NCI-H345 treated with DMSO at 0.1 percent for 48 hours (cell line): ENCODE measurements around the gene AGO1.
"Not testable (repeated sequence)": the region's sequence is repeated elsewhere in the genome, so short reads cannot be mapped to it uniquely, and the experiment has no call there.

Experiments
- DNase-seq: peaks from one replicate; lab custom pipeline; 2025; ENCODE audit not compliant: unreplicated experiment; lab: John Stamatoyannopoulos, UW

AGO1 gene

GRCh38 chr1:35869245-35869950 is 13.6 kb upstream of the AGO1 start:
- not testable (repeated sequence) for DNase-seq

DNA sequence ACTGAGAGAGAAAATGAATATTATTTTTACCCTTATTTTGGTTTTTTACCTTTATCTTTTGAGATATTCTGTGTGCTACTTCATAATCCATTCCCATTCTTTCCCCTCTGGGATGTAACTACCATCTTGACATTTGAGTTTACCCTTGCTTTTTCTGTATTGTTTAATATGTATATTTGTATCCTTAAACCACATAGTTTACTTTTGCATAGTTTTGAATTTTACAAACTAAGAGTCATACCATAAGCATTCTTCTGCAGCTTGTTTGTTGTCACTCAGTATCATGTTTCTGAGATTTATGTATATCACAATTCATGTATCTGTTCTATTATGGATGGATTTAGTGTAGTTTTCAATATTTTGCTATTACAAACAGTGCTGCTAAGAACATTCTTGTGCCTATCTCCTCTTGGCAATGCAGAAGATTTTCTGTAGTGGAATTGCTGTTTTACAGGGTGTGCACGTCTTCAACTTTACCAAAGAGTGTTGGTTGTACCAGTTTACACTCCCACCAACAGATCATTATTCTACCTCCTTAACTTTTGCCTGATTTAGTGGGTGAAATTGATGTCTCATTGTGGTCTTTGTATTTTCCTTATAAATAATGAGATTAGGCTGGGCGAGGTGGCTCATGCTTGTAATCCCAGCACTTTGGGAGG is 12.2 kb upstream of the AGO1 start:
- no peak for DNase-seq

- DNase-seq, result no peak
These were observed 9.7 kb upstream of the AGO1 start for GRCh38 chr1:35873243-35873750.

DNA sequence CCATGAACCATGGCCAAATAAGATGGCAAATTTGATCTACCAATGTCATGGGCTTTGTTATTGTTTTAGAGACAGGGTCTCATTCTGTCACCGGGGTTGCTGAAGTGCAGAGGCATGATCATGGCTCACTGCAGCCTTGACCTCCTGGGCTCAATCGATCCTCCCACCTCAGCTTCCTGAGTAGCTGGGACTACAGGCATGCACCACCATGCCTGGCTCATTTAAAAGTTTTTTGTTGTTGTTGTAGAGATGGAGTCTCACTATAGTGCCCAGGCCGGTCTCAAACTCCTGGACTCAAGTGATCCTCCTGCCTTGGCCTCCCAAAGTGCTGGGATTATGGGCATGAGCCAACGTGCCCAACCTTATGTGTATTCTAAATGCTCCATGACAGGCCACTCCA is 8.9 kb upstream of the AGO1 start:
- not testable (repeated sequence) for DNase-seq

DNA sequence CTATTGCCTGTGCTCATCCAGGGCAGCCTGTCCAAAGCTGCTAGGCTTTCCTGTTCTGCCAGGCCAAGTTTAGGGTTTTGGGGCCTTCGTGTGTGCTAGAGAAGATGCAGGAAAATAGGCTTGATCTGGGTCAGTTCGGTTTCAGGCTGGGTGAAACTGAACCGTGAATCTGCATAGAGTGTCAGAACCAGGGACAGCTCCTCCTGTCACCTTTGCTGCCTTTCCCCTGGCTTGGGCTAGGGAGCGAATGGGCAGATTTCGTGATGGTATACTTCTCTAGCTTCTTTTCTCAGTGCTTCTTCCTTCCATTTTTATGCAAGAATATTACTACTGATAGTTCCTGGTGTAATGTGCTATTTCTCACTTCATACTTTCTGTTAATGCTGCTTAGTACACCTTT is 6.0 kb upstream of the AGO1 start:
- DNase-seq, result no peak

DNA sequence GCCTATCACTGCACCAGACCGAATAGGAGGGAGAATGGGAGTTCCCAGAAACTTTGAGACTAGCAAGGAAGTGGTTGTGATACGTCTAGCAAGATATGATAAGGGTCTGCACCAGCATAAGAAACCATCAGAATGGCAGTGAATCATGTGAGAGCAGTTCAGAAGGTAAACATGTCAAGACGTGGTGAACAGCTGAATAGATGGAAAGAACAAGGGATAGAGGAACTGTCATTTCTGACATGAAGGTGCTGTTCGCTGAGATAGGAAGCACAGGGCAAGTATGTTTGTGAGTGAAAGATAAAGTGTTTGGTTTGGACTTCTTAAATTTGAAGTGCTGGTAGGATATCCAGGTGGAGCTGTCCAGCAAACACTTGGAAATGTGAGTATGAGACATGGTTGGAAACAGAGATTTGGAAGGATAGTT is 1.1 kb upstream of the AGO1 start:
- no peak for DNase-seq

DNA sequence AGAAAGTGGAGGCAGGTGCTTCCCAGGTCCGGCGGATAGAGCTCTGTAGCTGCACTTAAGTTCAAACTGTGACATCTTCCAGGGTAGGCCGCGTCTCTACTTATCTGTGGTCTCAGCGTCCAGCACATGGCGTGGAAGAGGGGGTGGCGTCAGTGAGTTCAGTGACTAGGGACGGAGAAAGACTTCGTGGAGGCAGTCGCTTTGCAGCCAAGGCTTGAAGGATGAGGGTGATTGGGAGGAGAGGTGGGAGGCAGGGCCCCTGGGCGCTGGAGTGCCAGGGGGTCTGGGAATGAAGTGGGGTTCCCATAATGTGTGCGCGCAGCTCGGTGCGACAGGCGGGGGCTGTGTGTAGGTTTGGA is 444 bp upstream of the AGO1 start:
- DNase-seq, result no peak

DNA sequence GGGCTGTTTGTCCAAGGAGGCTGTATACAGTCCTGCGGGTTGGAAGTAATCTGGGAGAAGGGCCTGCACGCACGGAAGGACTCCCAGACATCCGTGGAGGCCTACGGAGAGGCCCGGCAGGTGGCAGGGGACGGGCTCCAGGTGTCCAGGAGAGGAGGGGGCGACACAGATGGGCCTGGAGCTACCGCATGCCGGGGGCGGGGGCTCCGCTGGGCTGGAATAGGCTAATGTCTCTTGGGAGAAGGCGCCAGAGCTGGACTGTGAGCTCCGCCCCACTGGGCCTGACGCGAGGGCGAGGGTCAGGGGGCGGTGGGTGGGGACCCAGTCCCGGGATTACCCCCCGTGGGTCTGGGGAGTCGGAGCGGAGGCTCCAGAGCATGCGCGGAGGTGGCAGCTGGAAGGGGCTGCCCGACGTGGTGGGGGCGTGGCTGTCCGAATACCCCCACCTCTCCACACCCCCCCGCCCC is 659 bp downstream of the AGO1 start:
- peak; percentile 80 for DNase-seq

DNA sequence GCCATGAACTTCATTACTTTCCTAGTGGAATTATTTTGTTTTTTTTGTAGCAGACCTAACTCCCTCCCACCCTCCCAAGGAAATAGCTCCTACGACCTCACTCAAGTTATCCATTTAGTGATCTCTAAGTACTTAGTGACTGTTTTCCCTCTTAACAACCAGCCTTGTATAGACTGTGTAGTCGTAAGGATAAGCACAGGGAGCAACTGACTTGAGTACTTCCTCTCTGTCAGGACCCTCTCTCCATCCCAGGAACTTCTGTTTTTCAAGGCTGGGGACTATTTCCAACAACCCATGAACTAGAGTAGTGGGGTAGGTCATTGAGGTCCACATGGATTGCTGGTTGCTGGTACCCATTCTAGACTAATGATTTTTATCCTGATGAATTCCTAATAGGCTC is 1.9 kb downstream of the AGO1 start:
- no peak for DNase-seq

DNA sequence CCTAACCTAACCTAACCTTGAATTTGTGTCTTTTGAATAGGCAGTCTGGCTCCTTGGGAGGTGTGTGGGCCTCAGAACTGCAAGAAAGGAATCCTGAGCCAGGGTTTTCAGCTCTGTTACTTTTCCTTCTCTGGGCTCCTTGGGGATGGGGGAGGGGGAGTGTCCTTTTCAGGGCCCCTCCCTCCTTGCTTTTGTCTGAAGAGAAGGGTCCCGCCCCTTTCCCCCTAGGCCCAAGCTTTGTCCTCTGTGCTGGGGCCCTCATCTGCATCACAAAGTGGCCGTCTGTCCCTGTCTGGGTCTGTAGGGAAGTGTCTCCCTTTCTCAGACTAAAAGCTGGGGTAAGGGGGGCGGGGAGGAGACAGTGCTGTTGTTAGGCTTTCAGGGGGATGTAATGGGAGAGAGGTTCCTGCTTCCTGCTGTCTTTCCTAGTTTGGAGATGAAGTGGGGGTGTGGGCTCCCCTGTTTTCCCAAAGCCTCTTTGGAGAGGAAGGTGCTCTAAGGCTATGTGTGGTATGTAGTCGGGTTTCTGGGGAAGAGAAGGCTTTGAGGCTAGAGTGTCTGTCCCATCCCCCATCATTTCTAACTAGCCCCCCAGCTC is 3.1 kb downstream of the AGO1 start:
- no peak for DNase-seq

DNA sequence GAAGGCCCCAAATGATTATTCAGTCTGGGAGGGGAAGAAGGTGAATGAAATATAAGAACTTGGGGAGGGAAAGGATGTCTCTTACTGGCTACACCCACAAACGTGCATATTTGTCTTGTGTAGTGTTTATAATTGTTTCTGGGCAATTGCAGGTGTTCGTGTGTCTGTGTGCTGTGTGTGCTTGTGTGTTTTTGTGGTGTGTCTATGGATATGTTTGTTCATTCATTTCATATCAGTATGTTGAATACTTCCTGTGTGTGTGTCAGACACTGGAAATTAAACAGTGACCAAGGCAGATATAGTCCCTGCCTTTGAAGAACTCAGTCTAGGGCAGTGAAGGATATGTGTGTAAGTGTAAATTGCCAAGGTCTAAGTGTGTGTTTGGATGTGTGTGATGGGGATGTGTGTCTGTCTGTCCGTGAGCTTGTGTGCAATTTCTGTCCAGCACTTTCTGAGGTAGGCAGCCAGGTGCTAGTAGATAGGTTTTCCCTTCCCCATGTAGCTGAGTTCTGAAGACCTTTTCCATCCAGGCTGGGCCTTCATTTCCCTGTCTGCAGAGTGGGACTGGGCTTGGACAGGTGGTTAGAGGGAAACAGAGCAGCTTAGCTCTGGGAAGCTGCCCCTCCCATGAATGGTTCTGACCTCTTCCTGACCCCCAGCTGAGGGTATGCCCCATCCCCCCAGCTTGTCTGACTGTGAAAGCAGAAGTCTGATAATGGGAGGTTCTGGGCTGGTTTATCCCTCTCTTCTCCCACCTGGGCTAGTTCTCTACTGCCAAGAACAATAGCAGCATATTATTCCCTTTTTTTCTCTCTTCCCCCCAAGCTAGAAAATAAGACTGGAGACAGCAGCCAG is 3.8 kb downstream of the AGO1 start:
- no peak for DNase-seq

DNA sequence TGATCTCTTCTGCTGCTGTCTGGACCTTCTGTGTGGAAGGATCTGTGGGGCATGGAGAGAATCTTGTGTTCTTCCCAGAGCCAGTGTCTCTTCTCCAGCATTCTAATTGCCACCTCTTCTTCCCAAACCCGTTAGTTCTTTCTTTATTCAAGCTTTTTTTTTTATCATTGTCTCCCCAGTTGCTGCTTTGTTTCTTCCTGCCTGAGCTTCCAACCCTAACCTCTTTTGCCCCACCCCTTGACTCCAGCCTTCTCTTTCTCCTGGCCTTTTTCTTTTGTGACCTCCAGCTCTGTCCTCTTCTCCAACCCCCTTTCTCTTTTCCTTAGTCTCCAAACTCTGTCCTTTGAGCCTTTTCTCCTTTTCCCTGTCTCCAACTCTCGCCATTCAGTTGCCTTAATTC is 4.5 kb downstream of the AGO1 start:
- no peak for DNase-seq

GRCh38 chr1:35888255-35888654 is 5.2 kb downstream of the AGO1 start:
- no peak for DNase-seq

- DNase-seq, result not testable (repeated sequence)
These were observed 6.0 kb downstream of the AGO1 start for GRCh38 chr1:35888981-35889380.

- DNase-seq, result no peak
These were observed 10.3 kb downstream of the AGO1 start for GRCh38 chr1:35893051-35893879.

GRCh38 chr1:35894183-35894582 is 11.2 kb downstream of the AGO1 start:
- no peak for DNase-seq

- DNase-seq, result no peak
These were observed 11.6 kb downstream of the AGO1 start for GRCh38 chr1:35894656-35895055.

DNA sequence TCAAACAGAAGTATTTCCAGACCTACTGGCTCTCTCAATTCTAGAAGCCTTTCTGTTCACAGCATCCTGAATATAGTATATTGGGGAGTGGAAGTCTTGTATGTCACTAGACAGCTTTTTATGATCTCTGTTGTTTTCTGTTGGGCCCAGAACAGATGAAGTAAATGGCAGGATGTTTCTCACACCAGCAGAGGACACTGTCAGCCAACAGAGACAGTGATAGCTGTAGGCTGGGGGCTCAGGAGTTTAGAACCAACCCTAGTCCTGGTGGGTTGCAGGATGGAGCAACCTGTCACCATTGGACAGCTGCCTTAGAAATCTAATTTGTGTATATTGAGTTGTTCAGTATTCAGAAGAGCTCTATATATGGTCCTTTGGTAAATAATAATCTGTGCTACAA is 16.9 kb downstream of the AGO1 start:
- no peak for DNase-seq

GRCh38 chr1:35901235-35901634 is 18.2 kb downstream of the AGO1 start:
- no peak for DNase-seq

GRCh38 chr1:35902671-35903070 is 19.7 kb downstream of the AGO1 start:
- DNase-seq, result no peak
